NOMO-1 treated with dmso at 0.1 percent for 144 hours (cell line): Measurements from ENCODE around the gene KDM1A.
"Not testable (repeated sequence)": the region's sequence is repeated elsewhere in the genome, so short reads cannot be mapped to it uniquely, and the experiment has no call there.

Experiments
- DNase-seq: peaks from one replicate; lab custom pipeline; 2025; ENCODE audit not compliant: unreplicated experiment; lab: John Stamatoyannopoulos, UW

Gene KDM1A

GRCh38 chr1:23019094-23019862, at the start of gene KDM1A:
KDM1A (plus strand) TSS chr1:23019468; CDS start chr1:23019597, 129 bp downstream.
- DNase-seq = peak; percentile 97

GRCh38 chr1:22970096-22970495, 49.2 kb upstream of the KDM1A start:
- no peak for DNase-seq

- no peak for DNase-seq
Measured at GRCh38 chr1:22971161-22971560, 48.1 kb upstream of the KDM1A start.

- DNase-seq = no peak
Measured at GRCh38 chr1:22971611-22972405, 47.5 kb upstream of the KDM1A start.

DNA sequence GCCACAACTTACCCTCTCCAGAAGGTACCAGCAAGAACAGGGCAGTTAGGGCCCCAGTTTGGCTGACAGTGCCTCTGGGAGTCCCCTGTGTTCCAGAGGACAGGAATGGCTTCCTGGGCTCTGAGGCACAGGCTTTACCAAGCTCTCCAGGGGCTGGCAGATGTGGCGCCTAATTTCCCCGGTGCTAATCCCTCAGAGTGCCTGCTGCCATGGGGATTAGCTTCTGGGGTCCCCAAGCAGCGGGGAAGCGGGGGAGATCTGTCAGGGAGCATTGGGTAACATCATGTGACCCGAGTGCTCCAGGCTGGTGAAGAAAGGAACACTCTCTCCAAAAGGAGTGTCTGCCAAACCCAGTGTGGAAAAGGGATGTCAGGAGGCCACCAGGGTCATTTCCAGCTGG, 46.5 kb upstream of the KDM1A start, which contains the start of gene LACTBL1:
Gene LACTBL1 (minus strand): TSS at position 107 of the 400 bp plus-strand sequence. CDS start 550 bp downstream, outside the sequence.
- DNase-seq = no peak

DNA sequence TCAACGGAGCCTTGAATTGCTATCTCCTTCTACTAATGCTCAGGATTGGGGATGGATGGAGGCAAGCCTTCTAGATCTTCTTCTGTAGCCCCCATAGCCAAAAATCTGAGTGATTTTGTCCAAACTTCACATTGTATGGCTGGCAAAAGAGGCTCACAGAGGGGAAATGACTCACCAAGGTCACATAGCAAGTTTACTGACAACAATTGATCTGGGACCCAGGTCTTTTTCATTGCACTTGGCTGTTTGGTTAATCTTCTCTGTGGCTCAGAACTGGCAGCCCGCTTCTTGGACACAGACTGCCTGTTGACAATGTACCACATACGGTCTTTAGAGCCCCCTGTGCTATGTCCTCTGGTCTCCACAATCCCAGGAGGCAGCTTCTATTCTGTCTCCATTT, 43.6 kb upstream of the KDM1A start:
- DNase-seq = no peak

- no peak for DNase-seq
Measured at GRCh38 chr1:22976127-22976460, 43.2 kb upstream of the KDM1A start.

GRCh38 chr1:22976461-22977243, 42.6 kb upstream of the KDM1A start:
- peak; percentile 17 for DNase-seq

DNA sequence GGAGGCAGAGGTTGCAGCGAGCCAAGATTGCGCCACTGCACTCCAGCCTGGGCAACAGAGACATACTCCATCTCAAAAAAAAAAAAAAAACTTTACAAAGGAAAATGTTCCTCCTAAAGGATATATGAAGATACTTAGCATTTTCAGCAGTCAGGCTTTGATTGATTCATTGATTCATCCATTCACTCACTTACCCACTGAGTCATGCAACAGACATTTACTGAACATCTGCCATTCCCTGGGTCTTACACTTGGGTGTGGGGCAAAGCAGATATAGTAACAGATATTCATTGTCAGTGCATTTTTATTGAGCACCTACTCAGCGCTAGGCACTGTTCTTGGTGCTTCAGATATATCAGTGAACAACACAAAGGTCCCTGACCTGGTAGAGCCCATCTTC, 41.0 kb upstream of the KDM1A start:
- DNase-seq = no peak

- DNase-seq = not testable (repeated sequence)
Measured at GRCh38 chr1:22980471-22980790, 38.8 kb upstream of the KDM1A start.

GRCh38 chr1:22983944-22984343, 35.3 kb upstream of the KDM1A start:
- DNase-seq = no peak

DNA sequence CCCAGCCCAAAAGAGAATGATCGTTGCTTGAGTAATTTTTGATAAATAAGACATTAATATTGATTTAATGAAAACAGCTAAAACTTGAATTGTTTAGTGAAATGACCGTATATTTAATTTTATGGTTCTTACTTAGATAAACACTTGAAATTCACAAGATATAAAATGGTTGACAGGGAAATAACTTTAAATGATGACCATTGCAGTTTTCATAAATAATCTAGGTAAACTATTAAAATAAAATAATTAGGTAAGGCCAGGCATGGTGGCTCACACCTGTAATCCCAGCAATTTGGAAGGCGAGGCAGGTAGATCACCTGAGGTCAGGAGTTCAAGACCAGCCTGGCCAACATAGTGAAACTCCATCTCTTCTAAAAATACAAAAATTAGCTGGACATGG, 26.9 kb upstream of the KDM1A start:
- DNase-seq = not testable (repeated sequence)

DNA sequence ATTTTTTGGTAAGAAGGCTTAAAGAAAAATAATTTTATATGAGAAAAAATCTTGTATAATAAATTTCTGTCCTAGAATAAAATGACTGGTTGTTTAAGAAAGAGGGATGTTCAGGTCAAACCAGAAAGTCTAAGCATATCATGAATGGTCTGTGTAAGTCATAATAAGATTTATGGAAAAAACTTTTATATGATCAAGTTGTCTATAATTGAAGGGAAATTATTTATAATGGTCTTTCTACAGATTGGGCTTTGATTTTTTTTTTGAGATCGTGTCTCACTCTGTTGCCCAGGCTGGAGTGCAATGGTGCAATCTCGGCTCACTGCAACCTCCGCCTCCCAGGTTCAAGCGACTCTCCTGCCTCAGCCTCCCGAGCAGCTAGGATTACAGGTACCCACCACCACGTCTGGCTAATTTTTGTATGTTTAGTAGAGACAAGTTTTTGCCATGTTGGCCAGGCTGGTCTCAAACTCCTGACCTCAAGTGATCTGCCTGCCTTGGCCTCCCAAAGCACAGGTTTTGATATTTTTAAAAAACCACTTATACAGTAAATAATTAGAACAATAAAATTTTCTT, 26.0 kb upstream of the KDM1A start:
- DNase-seq = not testable (repeated sequence)

GRCh38 chr1:22995774-22996173, 23.5 kb upstream of the KDM1A start:
- no peak for DNase-seq

DNA sequence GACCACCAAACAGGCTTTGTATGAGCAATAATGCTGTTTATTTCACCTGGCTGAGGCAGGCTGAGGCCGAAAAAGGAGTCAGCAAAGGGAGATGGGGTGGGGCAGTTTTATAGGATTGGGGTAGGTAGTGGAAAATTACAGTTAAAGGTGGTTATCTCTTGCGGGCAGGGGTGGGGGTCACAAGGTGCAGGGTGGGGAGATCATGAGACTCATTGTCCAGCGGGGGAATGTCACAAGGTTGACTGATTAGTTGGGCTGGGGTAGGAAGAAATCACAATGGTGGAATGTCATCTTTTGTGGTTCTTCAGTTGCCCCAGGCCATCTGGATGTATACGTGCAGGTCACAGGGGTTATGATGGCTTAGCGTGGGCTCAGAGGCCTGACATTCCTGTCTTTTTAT, 21.7 kb upstream of the KDM1A start:
- DNase-seq = not testable (repeated sequence)

GRCh38 chr1:23000133-23000532, 19.1 kb upstream of the KDM1A start:
- DNase-seq = not testable (repeated sequence)

- DNase-seq = not testable (repeated sequence)
Measured at GRCh38 chr1:23002218-23002617, 17.1 kb upstream of the KDM1A start.

DNA sequence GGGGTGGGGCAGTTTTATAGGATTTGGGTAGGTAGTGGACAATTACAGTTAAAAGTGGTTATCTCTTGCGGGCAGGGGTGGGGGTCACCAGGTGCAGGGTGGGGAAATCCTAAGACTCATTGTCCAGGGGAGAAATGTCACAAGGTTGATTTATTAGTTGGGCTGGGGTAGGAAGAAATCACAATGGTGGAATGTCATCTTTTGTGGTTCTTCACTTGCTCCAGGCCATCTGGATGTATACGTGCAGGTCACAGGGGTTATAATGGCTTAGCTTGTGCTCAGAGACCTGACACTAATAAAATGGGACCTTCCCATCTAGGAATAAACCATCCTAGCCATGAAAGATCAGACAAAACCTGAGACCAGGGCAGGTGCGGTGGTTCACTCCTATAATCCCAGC, 15.2 kb upstream of the KDM1A start:
- DNase-seq = no peak

GRCh38 chr1:23004769-23005168, 14.5 kb upstream of the KDM1A start:
- not testable (repeated sequence) for DNase-seq

DNA sequence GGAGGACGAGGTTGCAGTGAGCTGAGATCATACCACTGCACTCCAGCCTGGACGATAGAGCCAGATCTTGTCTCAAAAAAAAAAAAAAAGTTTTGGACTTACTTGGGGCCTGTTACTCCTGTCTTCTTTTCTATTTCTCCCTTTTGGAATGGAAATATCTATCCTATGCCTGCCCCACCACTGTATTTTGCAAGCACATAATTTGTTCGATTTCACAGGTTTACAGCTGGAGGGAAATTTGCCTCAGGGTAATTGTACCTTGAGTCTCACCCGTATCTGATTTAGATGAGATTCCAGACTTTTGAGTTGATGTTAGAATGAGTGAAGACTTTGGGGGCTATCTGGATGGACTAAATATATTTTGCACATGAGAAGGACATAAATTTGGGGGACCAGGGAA, 12.2 kb upstream of the KDM1A start:
- no peak for DNase-seq

DNA sequence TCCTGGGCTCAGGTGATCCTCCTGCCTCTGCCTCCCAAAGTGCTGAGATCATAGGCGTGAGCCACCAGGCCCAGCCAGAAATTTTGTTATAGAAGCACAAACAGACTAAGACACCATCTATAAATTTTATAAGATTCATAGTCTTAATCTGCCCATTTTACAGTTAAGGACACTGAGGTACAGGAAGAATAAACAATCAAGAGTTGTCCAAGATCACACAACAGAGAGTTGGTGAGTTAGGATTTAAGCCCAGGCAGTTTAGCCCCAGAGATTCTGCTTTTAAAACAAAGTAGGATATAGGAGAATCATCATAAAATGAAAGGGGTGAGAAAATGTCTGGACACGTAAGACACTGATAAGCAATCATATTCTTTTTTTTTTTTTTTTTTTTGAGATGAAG, 10.4 kb upstream of the KDM1A start:
- DNase-seq = no peak
